Loucy (cell line): Measurements from ENCODE around the gene TPRG1L.
A peak's percentile ranks its signal among the peaks of the same experiment; 100 is the strongest.

Experiments used
- H2AFZ ChIP-seq: fragments of 200-600 bp; sonication (generic); 2 replicates; pipeline ENCODE4 v1.6.0; 2016; ENCODE audit warnings: antibody characterized with exemption, mild to moderate bottlenecking, low read length, moderate library complexity
- H3F3A ChIP-seq: fragments of 200-600 bp; 2 replicates; pipeline ENCODE4 v1.6.0; 2016; ENCODE audit warnings: antibody characterized with exemption, low read depth, mild to moderate bottlenecking
- H3K27me3 ChIP-seq: fragments of 200-600 bp; sonication (generic); 2 replicates; pipeline ENCODE4 v1.6.1; 2014; ENCODE audit warnings: low read length, mild to moderate bottlenecking; ENCODE audit not compliant: insufficient read depth, poor library complexity, severe bottlenecking
- H3K36me3 ChIP-seq: fragments of 200-600 bp; sonication (generic); 2 replicates; pipeline ENCODE4 v1.6.1; 2016; ENCODE audit warnings: low read length; ENCODE audit not compliant: insufficient read depth
- H3K4me1 ChIP-seq: fragments of 200-600 bp; sonication (generic); 2 replicates; pipeline ENCODE4 v1.5.1; 2014; ENCODE audit warnings: low read length, mild to moderate bottlenecking; ENCODE audit not compliant: insufficient read depth, poor library complexity, severe bottlenecking
- H3K4me2 ChIP-seq: fragments of 200-600 bp; sonication (generic); 2 replicates; pipeline ENCODE4 v1.6.0; 2014; ENCODE audit warnings: antibody characterized with exemption, low read length, low read depth, mild to moderate bottlenecking; ENCODE audit not compliant: poor library complexity, severe bottlenecking
- H3K4me3 ChIP-seq: fragments of 200-600 bp; sonication (generic); 2 replicates; pipeline ENCODE4 v1.5.1; 2014; ENCODE audit warnings: low read length, mild to moderate bottlenecking, mixed read lengths; ENCODE audit not compliant: poor library complexity, severe bottlenecking
- H3K79me2 ChIP-seq: fragments of 200-600 bp; sonication (generic); 2 replicates; pipeline ENCODE4 v1.6.1; 2014; ENCODE audit warnings: low read length; ENCODE audit not compliant: insufficient read depth
- H3K9ac ChIP-seq: fragments of 200-600 bp; sonication (generic); 2 replicates; pipeline ENCODE4 v1.6.0; 2014; ENCODE audit warnings: mild to moderate bottlenecking, low read depth, low read length, moderate library complexity; ENCODE audit not compliant: poor library complexity, severe bottlenecking
- H3K9me2 ChIP-seq: fragments of 200-600 bp; sonication (generic); replicated peaks from 2 replicates; pipeline ENCODE4 v1.6.1; 2016; ENCODE audit warnings: low read depth, low read length, mixed read lengths
- H3K9me3 ChIP-seq: fragments of 200-600 bp; sonication (generic); 2 replicates; pipeline ENCODE4 v1.6.1; 2014; ENCODE audit warnings: mild to moderate bottlenecking, antibody characterized with exemption, low read length, low read depth; ENCODE audit not compliant: insufficient read depth
- H4K20me1 ChIP-seq: fragments of 200-600 bp; sonication (generic); 2 replicates; pipeline ENCODE4 v1.6.0; 2014; ENCODE audit warnings: antibody characterized with exemption, low read length, mild to moderate bottlenecking; ENCODE audit not compliant: insufficient read depth, poor library complexity, severe bottlenecking
- EZH2phosphoT487 ChIP-seq: fragments of 200-600 bp; IDR thresholded peaks from 2 replicates; pipeline ENCODE4 v1.6.1; 2018; ENCODE audit warnings: antibody characterized with exemption, mild to moderate bottlenecking, moderate library complexity, borderline replicate concordance
- TF ChIP-seq, protein P1 (sequence below): fragments of 200-600 bp; sonication (generic); conservative IDR thresholded peaks from 2 replicates; pipeline ENCODE4 v1.5.1; 2014; ENCODE audit warnings: mild to moderate bottlenecking, antibody characterized with exemption, low read length

The TPRG1L gene

DNA sequence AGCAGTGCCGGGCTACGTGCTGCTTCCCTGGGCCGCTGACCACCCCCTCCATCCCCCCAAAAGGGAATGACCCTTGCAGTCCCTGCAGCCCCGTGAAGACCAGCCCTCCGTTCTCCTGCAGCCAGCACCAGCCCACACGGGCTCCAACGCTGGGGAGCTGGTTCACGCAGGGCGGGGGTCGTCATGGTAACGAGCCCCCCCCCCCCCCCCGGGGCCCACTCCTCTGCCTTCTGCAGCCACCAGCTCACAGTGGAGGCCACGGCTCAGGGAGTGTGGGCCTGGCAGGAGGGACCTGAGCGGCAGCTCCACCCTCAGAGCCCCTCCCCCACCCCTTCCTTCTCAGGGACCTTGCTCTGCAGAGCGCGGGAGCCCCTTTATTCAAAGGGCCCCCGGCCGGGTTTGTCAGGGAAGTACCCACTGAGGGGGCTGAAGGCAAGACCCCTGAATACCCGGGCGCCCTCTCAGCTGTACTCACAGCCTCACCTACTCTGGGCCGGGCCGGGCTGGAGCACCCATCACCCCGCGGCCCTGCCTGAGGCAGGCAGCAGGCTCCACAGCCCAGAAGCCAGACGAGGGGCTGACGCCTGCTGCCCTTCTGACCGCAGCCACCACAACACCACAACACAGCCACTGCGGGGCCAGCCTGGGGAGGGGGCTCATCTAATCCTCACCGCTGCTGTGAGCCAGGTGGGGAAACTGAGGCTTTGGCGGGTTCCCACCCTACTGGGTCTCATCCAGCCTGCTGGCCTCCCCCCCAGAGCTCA is 26.1 kb upstream of the TPRG1L start:
- TF ChIP-seq EZH2phosphoT487 = no peak
- TF ChIP-seq, protein P1, sequence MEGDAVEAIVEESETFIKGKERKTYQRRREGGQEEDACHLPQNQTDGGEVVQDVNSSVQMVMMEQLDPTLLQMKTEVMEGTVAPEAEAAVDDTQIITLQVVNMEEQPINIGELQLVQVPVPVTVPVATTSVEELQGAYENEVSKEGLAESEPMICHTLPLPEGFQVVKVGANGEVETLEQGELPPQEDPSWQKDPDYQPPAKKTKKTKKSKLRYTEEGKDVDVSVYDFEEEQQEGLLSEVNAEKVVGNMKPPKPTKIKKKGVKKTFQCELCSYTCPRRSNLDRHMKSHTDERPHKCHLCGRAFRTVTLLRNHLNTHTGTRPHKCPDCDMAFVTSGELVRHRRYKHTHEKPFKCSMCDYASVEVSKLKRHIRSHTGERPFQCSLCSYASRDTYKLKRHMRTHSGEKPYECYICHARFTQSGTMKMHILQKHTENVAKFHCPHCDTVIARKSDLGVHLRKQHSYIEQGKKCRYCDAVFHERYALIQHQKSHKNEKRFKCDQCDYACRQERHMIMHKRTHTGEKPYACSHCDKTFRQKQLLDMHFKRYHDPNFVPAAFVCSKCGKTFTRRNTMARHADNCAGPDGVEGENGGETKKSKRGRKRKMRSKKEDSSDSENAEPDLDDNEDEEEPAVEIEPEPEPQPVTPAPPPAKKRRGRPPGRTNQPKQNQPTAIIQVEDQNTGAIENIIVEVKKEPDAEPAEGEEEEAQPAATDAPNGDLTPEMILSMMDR = no peak
- Histone ChIP-seq H3K4me1 (peaks cover 40% of the 10 kb centered on the region), H3K9ac (peak overlapping the region; percentile 72)

DNA sequence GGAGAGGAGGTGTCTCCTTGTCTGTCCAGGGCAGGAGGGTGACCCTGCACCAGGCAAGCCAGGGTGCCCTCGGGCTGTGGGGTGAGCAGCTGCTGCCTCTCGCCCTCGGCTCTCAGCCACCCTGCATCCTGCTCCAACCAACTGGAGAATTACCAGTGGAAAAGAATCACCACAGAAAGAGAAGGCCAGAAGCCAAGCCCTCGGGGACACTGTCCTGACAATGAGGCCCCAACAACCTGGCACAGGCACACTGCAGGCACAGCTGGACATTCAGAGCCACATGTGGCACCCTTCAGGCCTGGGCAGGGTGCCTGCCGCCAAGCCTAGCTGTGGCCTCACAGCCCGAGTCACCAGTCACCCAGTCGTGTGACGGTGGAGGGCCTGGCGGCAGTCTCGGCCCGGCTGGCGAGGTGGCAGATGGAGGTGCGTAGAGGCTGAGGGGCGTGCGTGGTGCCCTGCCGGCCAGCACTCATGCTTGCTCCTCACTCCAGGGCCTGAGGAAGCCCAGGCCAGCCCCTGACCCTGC is 25.5 kb upstream of the TPRG1L start:
- TF ChIP-seq, protein P1 = no peak
- TF ChIP-seq EZH2phosphoT487 = no peak
- no peaks in the 10 kb centered on the region for H3K27me3 ChIP-seq
- no peaks in the 10 kb centered on the region for H3F3A ChIP-seq
- H3K4me1 ChIP-seq = peaks cover 38% of the 10 kb centered on the region
- H3K36me3 ChIP-seq = no peaks in the 10 kb centered on the region
- H3K4me2 ChIP-seq = peak overlapping the region; percentile 54
- H3K9me2 ChIP-seq = no peaks in the 10 kb centered on the region
- peaks cover 20% of the 10 kb centered on the region; the same call in 1 of the 2 replicates for H3K79me2 ChIP-seq
- H3K9ac ChIP-seq = peak overlapping the region; percentile 72
- H3K4me3 ChIP-seq = peak overlapping the region; percentile 63
- no peaks in the 10 kb centered on the region for H3K9me3 ChIP-seq
- no peak overlapping the region for H2AFZ ChIP-seq
- no peaks in the 10 kb centered on the region for H4K20me1 ChIP-seq

More for the DNA sequence above, 26.1 kb upstream of the TPRG1L start:
- H3K36me3 ChIP-seq = no peaks in the 10 kb centered on the region
- no peaks in the 10 kb centered on the region for H3K9me3 ChIP-seq
- H3K27me3 ChIP-seq = no peaks in the 10 kb centered on the region
- peak overlapping the region; percentile 54 for H3K4me2 ChIP-seq
- peaks cover 20% of the 10 kb centered on the region; the same call in 1 of the 2 replicates for H3K79me2 ChIP-seq
- no peaks in the 10 kb centered on the region for H3F3A ChIP-seq
- H4K20me1 ChIP-seq = no peaks in the 10 kb centered on the region
- H3K4me3 ChIP-seq = peak overlapping the region; percentile 63
- H2AFZ ChIP-seq = no peak overlapping the region
- no peaks in the 10 kb centered on the region for H3K9me2 ChIP-seq

DNA sequence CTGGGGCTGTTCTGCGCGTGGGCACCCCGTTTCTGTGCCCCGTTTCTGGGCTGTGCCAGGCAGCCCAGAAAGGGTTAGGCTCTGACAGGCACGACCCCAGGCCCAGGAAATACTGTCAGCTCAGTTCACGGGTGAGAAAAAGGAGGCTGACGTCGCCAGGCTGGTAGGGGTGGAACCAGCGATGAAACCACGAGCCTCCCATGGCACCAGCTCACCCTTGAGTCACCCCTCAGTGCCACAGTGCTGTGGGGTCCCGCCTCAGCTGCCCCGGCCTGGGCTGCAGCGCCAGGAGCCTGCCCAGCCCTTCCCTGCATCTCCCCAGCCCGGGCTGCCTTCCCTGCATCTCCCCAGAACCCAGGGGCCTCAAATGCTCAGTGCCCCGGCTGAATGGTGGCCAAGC is 25.0 kb upstream of the TPRG1L start:
- no peaks in the 10 kb centered on the region for H3F3A ChIP-seq
- peak overlapping the region; percentile 63 for H3K4me3 ChIP-seq
- TF ChIP-seq, protein P1 = no peak
- no peak for TF ChIP-seq EZH2phosphoT487
- H3K9me3 ChIP-seq = no peaks in the 10 kb centered on the region
- H3K36me3 ChIP-seq = no peaks in the 10 kb centered on the region
- H3K4me1 ChIP-seq = peaks cover 38% of the 10 kb centered on the region
- no peaks in the 10 kb centered on the region for H3K27me3 ChIP-seq
- no peaks in the 10 kb centered on the region for H4K20me1 ChIP-seq
- no peak overlapping the region for H2AFZ ChIP-seq
- H3K79me2 ChIP-seq = peaks cover 20% of the 10 kb centered on the region; the same call in 1 of the 2 replicates
- H3K4me2 ChIP-seq = peak overlapping the region; percentile 54
- H3K9me2 ChIP-seq = no peaks in the 10 kb centered on the region
- H3K9ac ChIP-seq = peak overlapping the region; percentile 72
